HPDE6-E6E7 (cell line): ENCODE data around the gene SLC5A1.

Source experiments
- DNase-seq: peaks from one replicate; pipeline ENCODE4 v3.0.0; 2011; ENCODE audit warnings: missing footprints; ENCODE audit errors: extremely low spot score

Gene SLC5A1

GRCh38 chr22:32050678-32051515 is 7.8 kb downstream of the SLC5A1 start:
- peak; percentile 97 for DNase-seq

- DNase-seq = no peak
Measured at GRCh38 chr22:32052244-32052643, 9.2 kb downstream of the SLC5A1 start.

GRCh38 chr22:32052936-32053791 is 10.1 kb downstream of the SLC5A1 start:
- no peak for DNase-seq

- no peak for DNase-seq
Measured at GRCh38 chr22:32055069-32055468, 12.0 kb downstream of the SLC5A1 start.

- no peak for DNase-seq
Measured at GRCh38 chr22:32058656-32059260, 15.7 kb downstream of the SLC5A1 start.

- DNase-seq = no peak
Measured at GRCh38 chr22:32059426-32059825, 16.4 kb downstream of the SLC5A1 start.

GRCh38 chr22:32063701-32064100 is 20.6 kb downstream of the SLC5A1 start:
- no peak for DNase-seq

GRCh38 chr22:32066820-32067219 is 23.8 kb downstream of the SLC5A1 start:
- no peak for DNase-seq

GRCh38 chr22:32067613-32068012 is 24.6 kb downstream of the SLC5A1 start:
- no peak for DNase-seq

- DNase-seq = no peak
Measured at GRCh38 chr22:32069579-32070372, 26.7 kb downstream of the SLC5A1 start.

- DNase-seq = peak; percentile 21
Measured at GRCh38 chr22:32073262-32073661, 30.2 kb downstream of the SLC5A1 start.

- no peak for DNase-seq
Measured at GRCh38 chr22:32073823-32074380, 30.8 kb downstream of the SLC5A1 start.

GRCh38 chr22:32075997-32076760 is 33.1 kb downstream of the SLC5A1 start:
- no peak for DNase-seq

- DNase-seq = no peak
Measured at GRCh38 chr22:32076761-32077084, 33.7 kb downstream of the SLC5A1 start.

- DNase-seq = no peak
Measured at GRCh38 chr22:32077151-32077550, 34.1 kb downstream of the SLC5A1 start.

- DNase-seq = peak; percentile 87
Measured at GRCh38 chr22:32079130-32080089, 36.3 kb downstream of the SLC5A1 start.

GRCh38 chr22:32080904-32081303 is 37.8 kb downstream of the SLC5A1 start:
- peak; percentile 56 for DNase-seq

- DNase-seq = no peak
Measured at GRCh38 chr22:32082331-32082730, 39.3 kb downstream of the SLC5A1 start.

- no peak for DNase-seq
Measured at GRCh38 chr22:32083000-32083399, 39.9 kb downstream of the SLC5A1 start.
